OCI-LY7 (cell line): ENCODE data around the gene STOX2. TPM values are rescaled to one million over a fixed set of nuclear protein-coding genes. Genes with fewer than 3 reads are reported as not detected.

Experiments
- BruUV-seq: library from RNA; stranded (reverse); fragments of 400-500 nt; replicated peaks from 2 replicates; lab custom pipeline; 2021; lab: Mats Ljungman, UMichigan
- CTCF ChIA-PET: fragments of 300-600 bp; sonication (Branson Sonifier 250); formaldehyde crosslinking; loops from one replicate; lab custom pipeline; 2022; ENCODE audit warnings: antibody characterized with exemption; ENCODE audit not compliant: unreplicated experiment; lab: Charles Lee
- POLR2A ChIA-PET: fragments of 300-600 bp; sonication (Branson Sonifier 250); formaldehyde crosslinking; loops from one replicate; lab custom pipeline; 2022; ENCODE audit warnings: antibody characterized with exemption; lab: Charles Lee
- DNase-seq: peaks from one replicate; pipeline ENCODE4 v3.0.0-alpha.2; 2015; ENCODE audit warnings: low spot score
- H2AFZ ChIP-seq: fragments of 200-600 bp; sonication (generic), shearing (Covaris generic); 2 replicates; pipeline ENCODE4 v1.6.1; 2014; ENCODE audit warnings: mild to moderate bottlenecking, antibody characterized with exemption, low read length, moderate library complexity
- H3K27ac ChIP-seq: fragments of 200-600 bp; sonication (generic); 2 replicates; pipeline ENCODE4 v1.5.1; 2014; ENCODE audit warnings: mixed run types, low read depth, mild to moderate bottlenecking, moderate library complexity, low read length, inconsistent platforms; ENCODE audit not compliant: poor library complexity, severe bottlenecking
- H3K36me3 ChIP-seq: fragments of 200-600 bp; sonication (generic); 2 replicates; pipeline ENCODE4 v1.6.1; 2014; ENCODE audit warnings: mild to moderate bottlenecking, antibody characterized with exemption, low read length, moderate library complexity, mixed read lengths; ENCODE audit not compliant: insufficient read depth
- H3K4me1 ChIP-seq: fragments of 200-600 bp; sonication (generic); 2 replicates; pipeline ENCODE4 v1.5.1; 2014; ENCODE audit warnings: mild to moderate bottlenecking, low read length; ENCODE audit not compliant: insufficient read depth, poor library complexity, severe bottlenecking
- H3K4me2 ChIP-seq: fragments of 200-600 bp; sonication (generic); 2 replicates; pipeline ENCODE4 v1.6.1; 2014; ENCODE audit warnings: mild to moderate bottlenecking, low read length
- H3K4me3 ChIP-seq: fragments of 200-600 bp; sonication (generic); 2 replicates; pipeline ENCODE4 v1.5.1; 2014; ENCODE audit warnings: mild to moderate bottlenecking, low read depth, low read length; ENCODE audit not compliant: poor library complexity, severe bottlenecking
- H3K79me2 ChIP-seq: fragments of 200-600 bp; sonication (generic); 2 replicates; pipeline ENCODE4 v1.6.1; 2016; ENCODE audit warnings: low read depth, mild to moderate bottlenecking, low read length, moderate library complexity, mixed read lengths; ENCODE audit not compliant: insufficient read depth
- H3K9me2 ChIP-seq: fragments of 200-600 bp; sonication (generic); 2 replicates; pipeline ENCODE4 v1.6.1; 2016; ENCODE audit warnings: mild to moderate bottlenecking, low read length, mixed read lengths; ENCODE audit not compliant: insufficient read depth
- H3K9me3 ChIP-seq: fragments of 200-600 bp; sonication (generic); 2 replicates; pipeline ENCODE4 v1.6.1; 2014; ENCODE audit warnings: mild to moderate bottlenecking, mixed run types, low read length, mixed read lengths
- H4K20me1 ChIP-seq: fragments of 200-600 bp; sonication (generic); 2 replicates; pipeline ENCODE4 v1.6.1; 2014; ENCODE audit warnings: mild to moderate bottlenecking, antibody characterized with exemption, low read length, moderate library complexity, mixed read lengths; ENCODE audit not compliant: insufficient read depth
- EZH2phosphoT487 ChIP-seq: fragments of 200-600 bp; sonication (generic); IDR thresholded peaks from 2 replicates; pipeline ENCODE4 v1.6.1; 2018; ENCODE audit warnings: low read depth, borderline replicate concordance, mild to moderate bottlenecking, mixed run types, antibody characterized with exemption, low read length, moderate library complexity, mixed read lengths
- intact Hi-C: fragments of 100-400 bp; cut with micrococcal nuclease; formaldehyde crosslinking; loops from one replicate; pipeline ENCODE4 v1.10.0; 2022; ENCODE audit not compliant: unreplicated experiment
- total RNA-seq, 2 experiments: library from RNA; depleted of rRNA in 1 of 2; stranded (reverse); fragments of >200 nt in 1 of 2; shearing (Covaris generic) in 1 of 2; gene quantifications; 2 replicates each; pipeline ENCODE4 v1.2.3, GENCODE V29; 2014 to 2022
- TF ChIP-seq, protein P1 (sequence below): fragments of 200-600 bp; sonication (generic); conservative IDR thresholded peaks from 2 replicates; pipeline ENCODE4 v1.5.1; 2014; ENCODE audit warnings: mild to moderate bottlenecking, antibody characterized with exemption, low read length, moderate library complexity, mixed read lengths

The STOX2 gene
- total RNA-seq, 2 experiments from 2014 or later: 0.38 TPM; not detected in 1

DNA sequence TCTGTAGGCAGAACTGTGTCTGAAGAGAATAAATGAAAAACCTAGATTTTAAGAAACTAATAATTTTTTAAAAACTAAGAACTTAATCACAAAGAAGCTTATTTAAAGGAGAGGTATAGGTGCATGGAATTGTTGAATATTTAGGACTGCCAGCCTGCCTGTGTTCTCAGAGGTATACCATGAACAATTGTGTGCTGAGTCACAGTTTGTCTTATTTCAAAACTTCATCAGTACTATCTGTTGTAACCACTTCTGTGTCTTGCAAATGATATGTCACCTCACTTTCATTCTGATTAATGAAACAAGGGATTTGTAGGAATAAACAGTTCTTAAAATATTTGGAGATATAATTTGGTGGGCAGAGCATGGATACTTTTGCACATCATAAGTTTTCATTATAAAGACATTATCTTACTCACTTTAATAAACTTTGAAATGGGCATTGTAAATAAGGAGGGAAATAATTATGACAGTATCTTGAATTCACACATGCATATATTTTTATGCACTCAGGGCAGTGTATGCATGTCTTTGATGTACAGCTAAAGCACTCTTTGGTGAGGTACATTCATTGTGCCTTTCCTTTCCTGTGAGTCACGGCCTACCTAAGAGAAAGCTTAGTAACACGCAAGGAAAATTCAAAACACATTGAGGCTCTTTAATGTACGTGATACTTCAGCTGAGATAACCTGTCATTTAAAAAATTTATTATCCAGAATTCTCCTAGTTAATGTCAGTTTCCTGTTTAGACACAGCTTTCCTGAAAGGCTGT lies 31.7 kb downstream of the STOX2 start:
- TF ChIP-seq, protein P1, sequence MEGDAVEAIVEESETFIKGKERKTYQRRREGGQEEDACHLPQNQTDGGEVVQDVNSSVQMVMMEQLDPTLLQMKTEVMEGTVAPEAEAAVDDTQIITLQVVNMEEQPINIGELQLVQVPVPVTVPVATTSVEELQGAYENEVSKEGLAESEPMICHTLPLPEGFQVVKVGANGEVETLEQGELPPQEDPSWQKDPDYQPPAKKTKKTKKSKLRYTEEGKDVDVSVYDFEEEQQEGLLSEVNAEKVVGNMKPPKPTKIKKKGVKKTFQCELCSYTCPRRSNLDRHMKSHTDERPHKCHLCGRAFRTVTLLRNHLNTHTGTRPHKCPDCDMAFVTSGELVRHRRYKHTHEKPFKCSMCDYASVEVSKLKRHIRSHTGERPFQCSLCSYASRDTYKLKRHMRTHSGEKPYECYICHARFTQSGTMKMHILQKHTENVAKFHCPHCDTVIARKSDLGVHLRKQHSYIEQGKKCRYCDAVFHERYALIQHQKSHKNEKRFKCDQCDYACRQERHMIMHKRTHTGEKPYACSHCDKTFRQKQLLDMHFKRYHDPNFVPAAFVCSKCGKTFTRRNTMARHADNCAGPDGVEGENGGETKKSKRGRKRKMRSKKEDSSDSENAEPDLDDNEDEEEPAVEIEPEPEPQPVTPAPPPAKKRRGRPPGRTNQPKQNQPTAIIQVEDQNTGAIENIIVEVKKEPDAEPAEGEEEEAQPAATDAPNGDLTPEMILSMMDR: no peak
- TF ChIP-seq EZH2phosphoT487: no peak
- no peaks in the 10 kb centered on the region for H4K20me1 ChIP-seq
- H3K4me2 ChIP-seq: no peak overlapping the region
- no peaks in the 10 kb centered on the region for H3K4me1 ChIP-seq
- H3K9me3 ChIP-seq: no peaks in the 10 kb centered on the region
- H3K36me3 ChIP-seq: no peaks in the 10 kb centered on the region
- no peak overlapping the region for H3K4me3 ChIP-seq
- no peaks in the 10 kb centered on the region for H3K79me2 ChIP-seq
- no peaks in the 10 kb centered on the region for H3K9me2 ChIP-seq
- intact Hi-C loops: no loop called here
- ChIA-PET CTCF (no interaction called here), POLR2A (interaction anchor here (0.6 to 1.3 kb wide), 2 partner anchors 9 to 62 kb away, joined by 3 read pairs; no protein-coding TSS in a partner anchor)
- no peak overlapping the region for H3K27ac ChIP-seq
- DNase-seq: no peak
- H2AFZ ChIP-seq: no peak overlapping the region
- BruUV-seq: no TSS peak

DNA sequence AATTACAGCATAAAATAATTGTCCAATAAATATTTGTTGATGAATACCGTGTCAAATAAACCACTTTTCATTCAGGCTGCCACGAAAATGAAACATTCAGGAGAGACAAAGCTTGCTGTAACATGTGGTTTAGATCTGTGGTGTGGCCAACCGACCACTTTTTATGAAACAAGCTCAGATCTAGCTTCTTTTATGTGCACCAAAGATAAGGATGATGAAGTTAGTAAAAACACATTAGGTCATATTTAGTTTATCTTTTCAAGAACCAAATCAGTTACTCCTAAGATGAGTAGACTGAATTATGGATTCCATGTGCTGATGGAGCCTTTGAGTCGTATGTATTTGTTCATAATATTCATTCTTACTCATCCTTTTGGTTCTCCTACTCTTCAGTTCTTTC lies 35.8 kb downstream of the STOX2 start:
- POLR2A ChIA-PET: no interaction called here
- BruUV-seq: no TSS peak

More for the DNA sequence above, 35.8 kb downstream of the STOX2 start:
- intact Hi-C loops: no loop called here
- H3K4me3 ChIP-seq: no peak overlapping the region
- DNase-seq: no peak
- CTCF ChIA-PET: no interaction called here
- H3K27ac ChIP-seq: no peak overlapping the region
- no peaks in the 10 kb centered on the region for H3K36me3 ChIP-seq
- H3K9me2 ChIP-seq: no peaks in the 10 kb centered on the region
- no peaks in the 10 kb centered on the region for H3K9me3 ChIP-seq
- no peak overlapping the region for H3K4me2 ChIP-seq
- H2AFZ ChIP-seq: no peak overlapping the region
- H3K4me1 ChIP-seq: no peaks in the 10 kb centered on the region
- TF ChIP-seq, protein P1: no peak
- no peak for TF ChIP-seq EZH2phosphoT487
- H3K79me2 ChIP-seq: no peaks in the 10 kb centered on the region
- H4K20me1 ChIP-seq: no peaks in the 10 kb centered on the region
